Measurements from ENCODE around the gene GABARAP.
A peak's percentile ranks its signal among the peaks of the same experiment; 100 is the strongest.

The GABARAP gene

DNA sequence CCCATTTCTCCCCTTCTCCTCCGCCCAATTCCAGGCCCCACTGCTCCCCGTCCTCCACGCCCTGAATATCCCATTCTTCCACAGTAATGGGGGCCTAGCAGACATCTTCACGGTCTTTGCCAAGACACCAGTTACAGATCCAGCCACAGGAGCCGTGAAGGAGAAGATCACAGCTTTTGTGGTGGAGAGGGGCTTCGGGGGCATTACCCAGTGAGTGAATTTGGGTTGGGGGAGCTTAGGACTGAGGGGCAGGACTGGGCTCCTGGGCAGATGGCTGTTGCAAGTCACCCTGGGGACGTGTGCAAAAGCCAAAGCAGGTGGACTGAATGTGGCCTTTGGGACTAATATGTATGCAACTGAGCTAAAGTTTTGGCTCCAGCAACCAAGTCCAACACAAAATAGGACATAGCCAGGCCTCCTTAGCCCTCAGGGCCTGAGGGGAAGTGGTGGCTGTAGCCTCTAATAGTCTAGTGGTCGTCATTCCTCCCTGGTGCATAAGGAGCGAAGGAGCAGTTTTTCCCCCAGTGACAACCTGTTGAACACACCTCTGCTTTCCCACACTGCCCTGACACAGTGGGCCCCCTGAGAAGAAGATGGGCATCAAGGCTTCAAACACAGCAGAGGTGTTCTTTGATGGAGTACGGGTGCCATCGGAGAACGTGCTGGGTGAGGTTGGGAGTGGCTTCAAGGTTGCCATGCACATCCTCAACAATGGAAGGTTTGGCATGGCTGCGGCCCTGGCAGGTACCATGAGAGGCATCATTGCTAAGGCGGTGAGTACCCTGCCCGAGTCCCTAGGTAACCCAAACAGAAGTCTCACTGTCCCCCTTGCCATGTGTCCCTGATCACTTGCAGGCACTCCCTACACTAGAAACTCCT lies 19.9 kb downstream of the GABARAP start:
- TF ChIP-seq TEAD4 (IDR thresholded peaks at IDR 0.05) (no peak), TAF1 (IDR thresholded peaks at IDR 0.05; ENCODE audit: low read depth) (no peak), CEBPB (IDR thresholded peaks at IDR 0.05) (no peak), EGR1 (IDR thresholded peaks at IDR 0.05) (no peak), RAD21 (IDR thresholded peaks at IDR 0.05; ENCODE audit: low read depth) (no peak), NFIC (IDR thresholded peaks at IDR 0.05) (no peak), YY1 (IDR thresholded peaks at IDR 0.05; ENCODE audit: low read depth) (no peak), ZBTB7A (IDR thresholded peaks at IDR 0.05; ENCODE audit: low read depth) (no peak), CREB1 (IDR thresholded peaks at IDR 0.05; ENCODE audit: low read depth) (no peak), TCF12 (IDR thresholded peaks at IDR 0.05; ENCODE audit: low read depth) (no peak), EP300 (IDR thresholded peaks at IDR 0.05; ENCODE audit: borderline replicate concordance) (no peak)
- TF ChIP-seq, protein P1, sequence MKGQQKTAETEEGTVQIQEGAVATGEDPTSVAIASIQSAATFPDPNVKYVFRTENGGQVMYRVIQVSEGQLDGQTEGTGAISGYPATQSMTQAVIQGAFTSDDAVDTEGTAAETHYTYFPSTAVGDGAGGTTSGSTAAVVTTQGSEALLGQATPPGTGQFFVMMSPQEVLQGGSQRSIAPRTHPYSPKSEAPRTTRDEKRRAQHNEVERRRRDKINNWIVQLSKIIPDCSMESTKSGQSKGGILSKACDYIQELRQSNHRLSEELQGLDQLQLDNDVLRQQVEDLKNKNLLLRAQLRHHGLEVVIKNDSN (IDR thresholded peaks at IDR 0.05), result no peak
- TF ChIP-seq, protein P2, sequence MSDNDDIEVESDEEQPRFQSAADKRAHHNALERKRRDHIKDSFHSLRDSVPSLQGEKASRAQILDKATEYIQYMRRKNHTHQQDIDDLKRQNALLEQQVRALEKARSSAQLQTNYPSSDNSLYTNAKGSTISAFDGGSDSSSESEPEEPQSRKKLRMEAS (IDR thresholded peaks at IDR 0.05), result no peak
- TF ChIP-seq, protein P3, sequence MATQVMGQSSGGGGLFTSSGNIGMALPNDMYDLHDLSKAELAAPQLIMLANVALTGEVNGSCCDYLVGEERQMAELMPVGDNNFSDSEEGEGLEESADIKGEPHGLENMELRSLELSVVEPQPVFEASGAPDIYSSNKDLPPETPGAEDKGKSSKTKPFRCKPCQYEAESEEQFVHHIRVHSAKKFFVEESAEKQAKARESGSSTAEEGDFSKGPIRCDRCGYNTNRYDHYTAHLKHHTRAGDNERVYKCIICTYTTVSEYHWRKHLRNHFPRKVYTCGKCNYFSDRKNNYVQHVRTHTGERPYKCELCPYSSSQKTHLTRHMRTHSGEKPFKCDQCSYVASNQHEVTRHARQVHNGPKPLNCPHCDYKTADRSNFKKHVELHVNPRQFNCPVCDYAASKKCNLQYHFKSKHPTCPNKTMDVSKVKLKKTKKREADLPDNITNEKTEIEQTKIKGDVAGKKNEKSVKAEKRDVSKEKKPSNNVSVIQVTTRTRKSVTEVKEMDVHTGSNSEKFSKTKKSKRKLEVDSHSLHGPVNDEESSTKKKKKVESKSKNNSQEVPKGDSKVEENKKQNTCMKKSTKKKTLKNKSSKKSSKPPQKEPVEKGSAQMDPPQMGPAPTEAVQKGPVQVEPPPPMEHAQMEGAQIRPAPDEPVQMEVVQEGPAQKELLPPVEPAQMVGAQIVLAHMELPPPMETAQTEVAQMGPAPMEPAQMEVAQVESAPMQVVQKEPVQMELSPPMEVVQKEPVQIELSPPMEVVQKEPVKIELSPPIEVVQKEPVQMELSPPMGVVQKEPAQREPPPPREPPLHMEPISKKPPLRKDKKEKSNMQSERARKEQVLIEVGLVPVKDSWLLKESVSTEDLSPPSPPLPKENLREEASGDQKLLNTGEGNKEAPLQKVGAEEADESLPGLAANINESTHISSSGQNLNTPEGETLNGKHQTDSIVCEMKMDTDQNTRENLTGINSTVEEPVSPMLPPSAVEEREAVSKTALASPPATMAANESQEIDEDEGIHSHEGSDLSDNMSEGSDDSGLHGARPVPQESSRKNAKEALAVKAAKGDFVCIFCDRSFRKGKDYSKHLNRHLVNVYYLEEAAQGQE (IDR thresholded peaks at IDR 0.05; ENCODE audit: low read depth), result no peak

DNA sequence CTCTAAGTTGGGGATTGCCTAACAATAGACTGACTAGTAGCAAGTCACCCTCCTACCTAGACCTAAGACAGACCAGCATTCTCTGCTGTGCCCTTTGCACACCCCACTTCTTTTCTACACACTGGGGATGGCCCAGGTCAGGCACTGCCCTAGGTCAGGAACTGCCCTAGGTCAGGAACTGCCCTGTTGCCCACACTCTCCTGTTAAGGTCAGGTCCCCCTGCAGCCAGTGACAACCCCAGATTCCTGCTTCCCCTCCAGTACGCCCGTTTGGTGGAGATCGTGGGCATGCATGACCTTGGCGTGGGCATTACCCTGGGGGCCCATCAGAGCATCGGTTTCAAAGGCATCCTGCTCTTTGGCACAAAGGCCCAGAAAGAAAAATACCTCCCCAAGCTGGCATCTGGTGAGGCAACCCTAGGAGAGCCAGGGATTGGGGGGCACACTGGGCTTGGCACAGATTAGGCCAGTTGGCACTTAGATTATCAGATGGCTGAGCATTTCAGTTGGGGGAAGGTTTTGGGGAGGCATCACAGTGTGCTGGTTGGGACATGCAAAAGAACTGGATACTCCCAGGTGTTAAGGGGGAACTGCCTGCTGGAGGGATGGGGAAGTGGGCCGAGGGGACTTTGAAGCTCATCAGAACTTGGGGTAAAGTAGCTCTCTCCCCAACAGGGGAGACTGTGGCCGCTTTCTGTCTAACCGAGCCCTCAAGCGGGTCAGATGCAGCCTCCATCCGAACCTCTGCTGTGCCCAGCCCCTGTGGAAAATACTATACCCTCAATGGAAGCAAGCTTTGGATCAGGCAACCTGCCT lies 20.8 kb downstream of the GABARAP start:
- no peak for TF ChIP-seq TAF1 (IDR thresholded peaks at IDR 0.05; ENCODE audit: low read depth)
- TF ChIP-seq FOXM1 (IDR thresholded peaks at IDR 0.05; ENCODE audit: borderline replicate concordance, low read depth), result no peak
- no peak for TF ChIP-seq TEAD4 (IDR thresholded peaks at IDR 0.05)
- no peak for TF ChIP-seq CREB1 (IDR thresholded peaks at IDR 0.05; ENCODE audit: low read depth)
- TF ChIP-seq CEBPB (IDR thresholded peaks at IDR 0.05), result no peak
- TF ChIP-seq EP300 (IDR thresholded peaks at IDR 0.05; ENCODE audit: borderline replicate concordance), result no peak
- no peak for TF ChIP-seq TCF12 (IDR thresholded peaks at IDR 0.05; ENCODE audit: low read depth)
- no peak for TF ChIP-seq YY1 (IDR thresholded peaks at IDR 0.05; ENCODE audit: low read depth)
- no peak for TF ChIP-seq ZBTB7A (IDR thresholded peaks at IDR 0.05; ENCODE audit: low read depth)
- no peak for TF ChIP-seq RAD21 (IDR thresholded peaks at IDR 0.05; ENCODE audit: low read depth)
- TF ChIP-seq EGR1 (IDR thresholded peaks at IDR 0.05), result no peak
- TF ChIP-seq NFIC (IDR thresholded peaks at IDR 0.05), result no peak
- TF ChIP-seq, protein P1 (IDR thresholded peaks at IDR 0.05), result no peak

DNA sequence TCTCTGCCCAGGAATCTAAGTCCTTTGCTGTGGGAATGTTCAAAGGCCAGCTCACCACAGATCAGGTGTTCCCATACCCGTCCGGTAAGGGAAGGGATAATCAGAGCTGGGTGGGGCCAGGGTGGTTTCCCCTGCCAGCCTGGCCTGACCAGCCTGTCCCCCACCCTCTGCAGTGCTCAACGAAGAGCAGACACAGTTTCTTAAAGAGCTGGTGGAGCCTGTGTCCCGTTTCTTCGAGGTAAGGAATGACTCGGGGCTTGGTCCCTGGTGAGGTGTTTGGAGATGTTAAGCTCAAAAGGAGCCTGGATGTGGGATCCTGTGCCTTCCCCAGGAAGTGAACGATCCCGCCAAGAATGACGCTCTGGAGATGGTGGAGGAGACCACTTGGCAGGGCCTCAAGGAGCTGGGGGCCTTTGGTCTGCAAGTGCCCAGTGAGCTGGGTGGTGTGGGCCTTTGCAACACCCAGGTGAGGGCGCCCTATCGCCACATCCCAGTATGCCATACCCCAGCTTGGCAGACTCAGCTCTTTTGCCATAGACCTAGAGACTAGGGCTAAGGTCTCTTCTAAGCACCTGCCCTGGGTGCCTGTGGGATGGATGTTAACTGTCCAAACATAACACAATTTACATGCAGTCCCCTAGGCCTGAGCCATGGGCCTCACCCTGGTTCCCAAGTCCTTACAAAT lies 21.5 kb downstream of the GABARAP start:
- peak; percentile 43; the same call in 1 of the 2 replicates for TF ChIP-seq RAD21 (IDR thresholded peaks at IDR 0.05; ENCODE audit: low read depth)
- TF ChIP-seq TAF1 (IDR thresholded peaks at IDR 0.05; ENCODE audit: low read depth), result no peak

DNA sequence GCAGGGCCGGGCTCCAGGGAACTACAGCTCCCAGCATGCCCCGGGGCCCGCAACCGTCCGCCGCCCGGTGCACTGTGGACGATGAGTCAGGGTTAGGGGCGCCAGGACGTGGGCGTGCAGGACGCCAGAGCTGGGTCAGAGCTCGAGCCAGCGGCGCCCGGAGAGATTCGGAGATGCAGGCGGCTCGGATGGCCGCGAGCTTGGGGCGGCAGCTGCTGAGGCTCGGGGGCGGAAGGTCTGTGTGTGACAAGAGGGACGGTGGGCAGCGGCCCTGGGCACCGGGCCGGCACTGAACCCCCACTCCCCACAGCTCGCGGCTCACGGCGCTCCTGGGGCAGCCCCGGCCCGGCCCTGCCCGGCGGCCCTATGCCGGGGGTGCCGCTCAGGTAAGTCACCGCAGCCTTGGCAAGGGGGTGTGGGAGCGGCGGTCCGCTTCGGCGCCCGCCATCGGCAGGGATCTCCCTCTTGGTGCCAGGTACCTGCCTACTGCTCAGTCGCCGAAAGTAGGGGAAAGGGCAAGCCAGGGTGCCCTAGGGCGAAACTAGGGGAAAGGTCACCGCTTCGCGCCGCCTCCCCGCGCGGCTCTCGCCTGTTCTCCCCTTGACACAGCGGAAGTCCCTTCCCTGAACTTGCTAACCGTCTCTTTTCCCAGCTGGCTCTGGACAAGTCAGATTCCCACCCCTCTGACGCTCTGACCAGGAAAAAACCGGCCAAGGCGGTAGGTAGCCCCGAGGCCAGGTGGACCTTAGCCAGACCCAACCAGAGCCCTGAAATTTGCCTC lies 22.2 kb downstream of the GABARAP start, which contains the start of the genes ACADVL and DLG4:
Gene ACADVL, plus strand, starts transcription at position 127 of the 781 bp plus-strand sequence. Its CDS starts 47 bp downstream, at position 174.
Gene DLG4, minus strand, starts transcription at position 25 of the 781 bp plus-strand sequence.
- TF ChIP-seq RAD21 (IDR thresholded peaks at IDR 0.05; ENCODE audit: low read depth) (no peak), TCF12 (IDR thresholded peaks at IDR 0.05; ENCODE audit: low read depth) (peak; percentile 50; the same call in 1 of the 2 replicates), EP300 (IDR thresholded peaks at IDR 0.05; ENCODE audit: borderline replicate concordance) (peak; percentile 47; the same call in 1 of the 2 replicates), EGR1 (IDR thresholded peaks at IDR 0.05) (peak; percentile 98), FOXM1 (IDR thresholded peaks at IDR 0.05; ENCODE audit: borderline replicate concordance, low read depth) (no peak), TEAD4 (IDR thresholded peaks at IDR 0.05) (no peak; the same call in 1 of the 2 replicates), TAF1 (IDR thresholded peaks at IDR 0.05; ENCODE audit: low read depth) (peak; percentile 75), CEBPB (IDR thresholded peaks at IDR 0.05) (no peak), CREB1 (IDR thresholded peaks at IDR 0.05; ENCODE audit: low read depth) (no peak; the same call in 1 of the 2 replicates), YY1 (IDR thresholded peaks at IDR 0.05; ENCODE audit: low read depth) (no peak; the same call in 1 of the 2 replicates), ZBTB7A (IDR thresholded peaks at IDR 0.05; ENCODE audit: low read depth) (peak; percentile 84; the same call in 1 of the 2 replicates), NFIC (IDR thresholded peaks at IDR 0.05) (peak; percentile 7; the same call in 1 of the 2 replicates)
- TF ChIP-seq, protein P3 (IDR thresholded peaks at IDR 0.05; ENCODE audit: low read depth), result no peak
- TF ChIP-seq, protein P2 (IDR thresholded peaks at IDR 0.05), result peak; percentile 40; the same call in 1 of the 2 replicates
- TF ChIP-seq, protein P1 (IDR thresholded peaks at IDR 0.05), result no peak

All from Ishikawa (cell line).